Parathyroid adenoma (tissue), 2 donors: ENCODE measurements around the gene CADPS.

Experiments
- H2AFZ ChIP-seq: fragments of 300-600 bp; sonication (generic); one replicate; pipeline ENCODE4 v1.7.0; 2017; ENCODE audit warnings: antibody characterized with exemption, mild to moderate bottlenecking
- H3K27ac ChIP-seq: fragments of 300-600 bp; sonication (generic); one replicate; pipeline ENCODE4 v1.7.0; 2017
- H3K27me3 ChIP-seq: fragments of 300-600 bp; sonication (generic); one replicate; pipeline ENCODE4 v1.7.0; 2017; ENCODE audit warnings: low read length; ENCODE audit not compliant: control insufficient read depth, insufficient read depth
- H3K36me3 ChIP-seq: fragments of 300-600 bp; sonication (generic); one replicate; pipeline ENCODE4 v1.7.0; 2017; ENCODE audit warnings: low read length; ENCODE audit not compliant: control insufficient read depth, insufficient read depth
- H3K4me1 ChIP-seq: fragments of 300-600 bp; sonication (generic); one replicate; pipeline ENCODE4 v1.7.0; 2017; ENCODE audit warnings: control low read depth
- H3K4me2 ChIP-seq: fragments of 300-600 bp; sonication (generic); one replicate; pipeline ENCODE4 v1.7.0; 2017; ENCODE audit warnings: low read length
- H3K4me3 ChIP-seq: fragments of 300-600 bp; sonication (generic); one replicate; pipeline ENCODE4 v1.7.0; 2017; ENCODE audit warnings: low read depth, low read length
- H3K79me2 ChIP-seq: fragments of 300-600 bp; sonication (generic); one replicate; pipeline ENCODE4 v1.7.0; 2017; ENCODE audit warnings: control low read depth
- H3K9ac ChIP-seq: fragments of 300-600 bp; sonication (generic); one replicate; pipeline ENCODE4 v1.7.0; 2017; ENCODE audit warnings: mild to moderate bottlenecking
- H3K9me3 ChIP-seq: fragments of 300-600 bp; sonication (generic); one replicate; pipeline ENCODE4 v1.7.0; 2017; ENCODE audit warnings: low read length; ENCODE audit not compliant: control insufficient read depth
- TF ChIP-seq, protein P1 (sequence below): fragments of 300-600 bp; sonication (generic); IDR thresholded peaks from one replicate; pipeline ENCODE4 v1.7.0; 2017; ENCODE audit warnings: antibody characterized with exemption, mild to moderate bottlenecking
- donor health status: primary hyperparathyroidism.

The CADPS gene

DNA sequence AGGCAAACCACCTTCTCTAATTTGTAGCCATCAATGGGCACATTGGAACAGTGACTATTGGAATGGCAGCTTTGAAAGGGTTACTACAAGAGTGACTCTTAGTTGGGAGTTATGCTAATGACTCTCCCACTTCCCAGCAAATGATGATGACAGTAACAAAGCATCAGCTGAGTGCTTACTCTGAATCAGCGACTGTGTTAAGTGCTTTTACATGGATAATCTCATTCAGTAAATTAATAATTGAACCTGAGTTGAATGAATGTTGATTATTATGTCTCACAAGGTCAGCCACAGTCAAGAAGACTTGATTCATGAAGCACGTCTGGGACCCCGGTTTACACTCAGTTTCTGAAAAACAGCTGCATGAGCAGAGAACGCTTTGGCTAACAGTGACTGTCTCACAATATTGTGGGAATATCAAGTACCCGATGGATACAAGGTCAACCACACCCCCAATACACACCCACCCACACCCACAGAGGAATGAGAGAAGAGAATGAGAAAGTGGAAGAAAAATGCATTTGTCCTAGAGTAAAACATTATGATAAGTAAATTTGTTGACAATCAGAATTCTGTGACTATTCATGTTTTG lies 259.9 kb downstream of the CADPS start:
- Histone ChIP-seq H3K27me3 (no peaks in the 10 kb centered on the region), H2AFZ (no peak overlapping the region), H3K9me3 (no peaks in the 10 kb centered on the region), H3K9ac (no peak overlapping the region), H3K4me1 (no peaks in the 10 kb centered on the region), H3K4me2 (no peak overlapping the region), H3K4me3 (no peak overlapping the region), H3K36me3 (no peaks in the 10 kb centered on the region), H3K79me2 (no peaks in the 10 kb centered on the region), H3K27ac (no peak overlapping the region)
- TF ChIP-seq, protein P1, sequence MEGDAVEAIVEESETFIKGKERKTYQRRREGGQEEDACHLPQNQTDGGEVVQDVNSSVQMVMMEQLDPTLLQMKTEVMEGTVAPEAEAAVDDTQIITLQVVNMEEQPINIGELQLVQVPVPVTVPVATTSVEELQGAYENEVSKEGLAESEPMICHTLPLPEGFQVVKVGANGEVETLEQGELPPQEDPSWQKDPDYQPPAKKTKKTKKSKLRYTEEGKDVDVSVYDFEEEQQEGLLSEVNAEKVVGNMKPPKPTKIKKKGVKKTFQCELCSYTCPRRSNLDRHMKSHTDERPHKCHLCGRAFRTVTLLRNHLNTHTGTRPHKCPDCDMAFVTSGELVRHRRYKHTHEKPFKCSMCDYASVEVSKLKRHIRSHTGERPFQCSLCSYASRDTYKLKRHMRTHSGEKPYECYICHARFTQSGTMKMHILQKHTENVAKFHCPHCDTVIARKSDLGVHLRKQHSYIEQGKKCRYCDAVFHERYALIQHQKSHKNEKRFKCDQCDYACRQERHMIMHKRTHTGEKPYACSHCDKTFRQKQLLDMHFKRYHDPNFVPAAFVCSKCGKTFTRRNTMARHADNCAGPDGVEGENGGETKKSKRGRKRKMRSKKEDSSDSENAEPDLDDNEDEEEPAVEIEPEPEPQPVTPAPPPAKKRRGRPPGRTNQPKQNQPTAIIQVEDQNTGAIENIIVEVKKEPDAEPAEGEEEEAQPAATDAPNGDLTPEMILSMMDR: no peak

DNA sequence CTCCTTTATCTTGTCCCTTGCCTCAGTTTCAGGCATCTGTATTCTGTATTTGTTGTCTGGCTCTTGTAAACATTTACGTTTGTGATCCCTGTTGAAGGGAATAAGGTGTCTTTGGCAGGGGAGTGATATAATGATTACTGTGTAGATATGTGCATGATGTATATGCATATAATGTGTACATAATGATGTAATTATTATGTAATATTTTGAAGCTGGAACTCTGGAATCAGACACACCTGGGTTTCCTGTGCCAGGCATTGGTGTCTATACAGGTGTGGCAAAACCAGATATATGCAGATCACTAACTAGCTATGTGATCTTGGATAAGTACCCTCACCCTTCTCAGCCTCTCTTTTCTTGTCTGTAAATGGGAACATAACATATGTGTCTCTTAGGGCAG lies 260.7 kb downstream of the CADPS start:
- Histone ChIP-seq H3K36me3 (no peaks in the 10 kb centered on the region), H3K4me1 (no peaks in the 10 kb centered on the region), H3K4me2 (no peak overlapping the region), H2AFZ (no peak overlapping the region), H3K9me3 (no peaks in the 10 kb centered on the region), H3K4me3 (no peak overlapping the region), H3K9ac (no peak overlapping the region), H3K27ac (no peak overlapping the region), H3K79me2 (no peaks in the 10 kb centered on the region), H3K27me3 (no peaks in the 10 kb centered on the region)
- TF ChIP-seq, protein P1: no peak

DNA sequence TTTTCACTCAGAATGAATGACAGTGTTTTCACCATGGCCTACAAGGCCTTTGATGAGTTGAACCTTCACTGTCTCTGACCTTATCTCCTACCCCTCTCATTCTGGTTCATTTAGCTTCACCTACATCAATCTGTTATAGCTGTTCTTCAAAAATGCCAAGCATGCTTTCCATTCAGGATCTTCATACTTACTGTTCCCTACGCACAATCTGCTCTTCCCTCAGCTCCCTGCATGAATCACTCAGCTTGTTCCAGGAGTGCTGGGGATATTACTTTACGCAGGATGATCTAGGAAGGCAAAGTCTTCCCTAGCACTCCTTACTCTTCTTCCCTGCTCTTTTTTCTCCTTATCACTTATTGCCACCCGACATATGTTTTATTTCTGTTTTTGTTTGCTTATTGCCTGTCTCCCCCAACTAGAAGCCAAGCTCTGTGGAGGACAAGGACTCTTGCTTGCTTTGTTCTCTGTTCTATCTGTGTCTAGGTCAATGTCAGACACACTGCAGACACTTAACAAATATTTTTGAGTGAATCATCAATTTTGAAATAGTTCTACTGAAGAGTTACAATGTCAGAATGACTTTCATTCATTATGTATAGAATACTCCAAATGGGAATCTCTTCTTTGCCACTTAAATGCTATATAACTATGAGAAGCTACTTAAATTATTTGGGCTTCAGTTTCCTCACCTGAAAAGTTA lies 263.5 kb downstream of the CADPS start:
- Histone ChIP-seq H3K79me2 (no peaks in the 10 kb centered on the region), H3K27ac (no peak overlapping the region), H3K9me3 (no peaks in the 10 kb centered on the region), H2AFZ (no peak overlapping the region), H3K4me1 (no peaks in the 10 kb centered on the region), H3K27me3 (no peaks in the 10 kb centered on the region), H3K4me2 (no peak overlapping the region), H3K9ac (no peak overlapping the region), H3K36me3 (no peaks in the 10 kb centered on the region), H3K4me3 (no peak overlapping the region)
- TF ChIP-seq, protein P1: no peak

DNA sequence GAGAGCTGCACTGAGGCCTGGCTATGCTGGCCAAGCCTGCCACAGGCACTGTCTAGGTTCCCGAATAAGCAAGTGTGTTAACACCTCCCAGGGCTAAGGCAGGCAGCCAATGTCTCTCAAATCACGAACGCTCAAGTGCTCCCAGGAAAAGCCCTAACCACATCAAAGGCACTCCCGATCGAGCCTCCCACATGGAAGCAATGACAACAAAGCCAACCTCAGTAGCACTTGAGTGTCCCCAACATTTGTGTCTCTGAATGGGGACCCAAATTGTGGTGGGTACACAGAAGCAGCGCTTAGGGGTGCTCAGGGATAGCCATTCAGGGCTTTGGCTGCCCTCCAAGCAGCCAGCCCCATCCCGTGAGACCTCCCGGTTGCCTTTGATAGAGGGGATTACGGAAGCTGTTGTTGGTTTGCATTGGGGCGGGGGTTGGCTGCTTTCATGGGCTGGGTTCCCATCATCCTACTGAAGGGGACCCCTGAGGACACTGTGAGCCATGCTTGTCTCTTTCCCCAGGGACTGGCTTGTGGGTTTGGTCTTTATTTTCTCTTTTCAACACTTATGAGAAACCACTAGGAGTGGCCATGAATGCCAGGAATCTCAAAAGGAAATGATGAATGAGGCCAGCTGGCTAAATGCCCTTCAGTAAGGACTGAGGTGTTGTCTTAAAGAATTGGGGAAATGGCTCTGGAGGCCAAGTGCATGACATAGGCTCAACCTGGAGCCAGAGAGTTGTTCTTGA lies 267.8 kb downstream of the CADPS start:
- H3K4me2 ChIP-seq: no peak overlapping the region
- H3K27me3 ChIP-seq: no peaks in the 10 kb centered on the region
- TF ChIP-seq, protein P1: no peak
- H2AFZ ChIP-seq: no peak overlapping the region
- no peak overlapping the region for H3K9ac ChIP-seq
- H3K4me1 ChIP-seq: no peaks in the 10 kb centered on the region
- H3K9me3 ChIP-seq: no peaks in the 10 kb centered on the region
- H3K27ac ChIP-seq: no peak overlapping the region
- no peak overlapping the region for H3K4me3 ChIP-seq
- no peaks in the 10 kb centered on the region for H3K79me2 ChIP-seq
- no peaks in the 10 kb centered on the region for H3K36me3 ChIP-seq
